OCI-LY7 (cell line): Measurements from ENCODE around the gene TMEM244. TPM values are rescaled to one million over a fixed set of nuclear protein-coding genes. Genes with fewer than 3 reads are reported as not detected.

ENCODE experiments used
- BruUV-seq: library from RNA; stranded (reverse); fragments of 400-500 nt; replicated peaks from 2 replicates; lab custom pipeline; 2021; lab: Mats Ljungman, UMichigan
- CTCF ChIA-PET: fragments of 300-600 bp; sonication (Branson Sonifier 250); formaldehyde crosslinking; loops from one replicate; lab custom pipeline; 2022; ENCODE audit warnings: antibody characterized with exemption; ENCODE audit not compliant: unreplicated experiment; lab: Charles Lee
- POLR2A ChIA-PET: fragments of 300-600 bp; sonication (Branson Sonifier 250); formaldehyde crosslinking; loops from one replicate; lab custom pipeline; 2022; ENCODE audit warnings: antibody characterized with exemption; lab: Charles Lee
- DNase-seq: peaks from one replicate; pipeline ENCODE4 v3.0.0-alpha.2; 2015; ENCODE audit warnings: low spot score
- H2AFZ ChIP-seq: fragments of 200-600 bp; sonication (generic), shearing (Covaris generic); 2 replicates; pipeline ENCODE4 v1.6.1; 2014; ENCODE audit warnings: mild to moderate bottlenecking, antibody characterized with exemption, low read length, moderate library complexity
- H3K27ac ChIP-seq: fragments of 200-600 bp; sonication (generic); 2 replicates; pipeline ENCODE4 v1.5.1; 2014; ENCODE audit warnings: mixed run types, low read depth, mild to moderate bottlenecking, moderate library complexity, low read length, inconsistent platforms; ENCODE audit not compliant: poor library complexity, severe bottlenecking
- H3K36me3 ChIP-seq: fragments of 200-600 bp; sonication (generic); 2 replicates; pipeline ENCODE4 v1.6.1; 2014; ENCODE audit warnings: mild to moderate bottlenecking, antibody characterized with exemption, low read length, moderate library complexity, mixed read lengths; ENCODE audit not compliant: insufficient read depth
- H3K4me1 ChIP-seq: fragments of 200-600 bp; sonication (generic); 2 replicates; pipeline ENCODE4 v1.5.1; 2014; ENCODE audit warnings: mild to moderate bottlenecking, low read length; ENCODE audit not compliant: insufficient read depth, poor library complexity, severe bottlenecking
- H3K4me2 ChIP-seq: fragments of 200-600 bp; sonication (generic); 2 replicates; pipeline ENCODE4 v1.6.1; 2014; ENCODE audit warnings: mild to moderate bottlenecking, low read length
- H3K4me3 ChIP-seq: fragments of 200-600 bp; sonication (generic); 2 replicates; pipeline ENCODE4 v1.5.1; 2014; ENCODE audit warnings: mild to moderate bottlenecking, low read depth, low read length; ENCODE audit not compliant: poor library complexity, severe bottlenecking
- H3K79me2 ChIP-seq: fragments of 200-600 bp; sonication (generic); 2 replicates; pipeline ENCODE4 v1.6.1; 2016; ENCODE audit warnings: low read depth, mild to moderate bottlenecking, low read length, moderate library complexity, mixed read lengths; ENCODE audit not compliant: insufficient read depth
- H3K9me2 ChIP-seq: fragments of 200-600 bp; sonication (generic); 2 replicates; pipeline ENCODE4 v1.6.1; 2016; ENCODE audit warnings: mild to moderate bottlenecking, low read length, mixed read lengths; ENCODE audit not compliant: insufficient read depth
- H3K9me3 ChIP-seq: fragments of 200-600 bp; sonication (generic); 2 replicates; pipeline ENCODE4 v1.6.1; 2014; ENCODE audit warnings: mild to moderate bottlenecking, mixed run types, low read length, mixed read lengths
- H4K20me1 ChIP-seq: fragments of 200-600 bp; sonication (generic); 2 replicates; pipeline ENCODE4 v1.6.1; 2014; ENCODE audit warnings: mild to moderate bottlenecking, antibody characterized with exemption, low read length, moderate library complexity, mixed read lengths; ENCODE audit not compliant: insufficient read depth
- CTCF ChIP-seq: fragments of 200-600 bp; sonication (generic); conservative IDR thresholded peaks from 2 replicates; pipeline ENCODE4 v1.5.1; 2014; ENCODE audit warnings: mild to moderate bottlenecking, antibody characterized with exemption, low read length, moderate library complexity, mixed read lengths
- EZH2phosphoT487 ChIP-seq: fragments of 200-600 bp; sonication (generic); IDR thresholded peaks from 2 replicates; pipeline ENCODE4 v1.6.1; 2018; ENCODE audit warnings: low read depth, borderline replicate concordance, mild to moderate bottlenecking, mixed run types, antibody characterized with exemption, low read length, moderate library complexity, mixed read lengths
- intact Hi-C: fragments of 100-400 bp; cut with micrococcal nuclease; formaldehyde crosslinking; loops from one replicate; pipeline ENCODE4 v1.10.0; 2022; ENCODE audit not compliant: unreplicated experiment
- total RNA-seq, 2 experiments: library from RNA; depleted of rRNA in 1 of 2; stranded (reverse); fragments of >200 nt in 1 of 2; shearing (Covaris generic) in 1 of 2; gene quantifications; 2 replicates each; pipeline ENCODE4 v1.2.3, GENCODE V29; 2014 to 2022

TMEM244 gene
- total RNA-seq, 2 experiments from 2014 or later = not detected

GRCh38 chr6:129903082-129903481 is 42.0 kb upstream of the TMEM244 start:
- Histone ChIP-seq H3K9me3 (no peaks in the 10 kb centered on the region), H2AFZ (no peak overlapping the region), H3K4me1 (no peaks in the 10 kb centered on the region), H4K20me1 (no peaks in the 10 kb centered on the region), H3K27ac (no peak overlapping the region), H3K36me3 (no peaks in the 10 kb centered on the region), H3K4me2 (no peak overlapping the region), H3K79me2 (no peaks in the 10 kb centered on the region), H3K4me3 (no peak overlapping the region), H3K9me2 (no peaks in the 10 kb centered on the region)
- ChIA-PET POLR2A (no interaction called here), CTCF (no interaction called here)
- BruUV-seq = no TSS peak
- intact Hi-C loops = no loop called here
- TF ChIP-seq EZH2phosphoT487 (no peak), CTCF (no peak)
- no peak for DNase-seq

GRCh38 chr6:129902681-129903080 is 41.6 kb upstream of the TMEM244 start:
- Histone ChIP-seq H3K9me3 (no peaks in the 10 kb centered on the region), H3K4me3 (no peak overlapping the region), H3K4me1 (no peaks in the 10 kb centered on the region), H3K36me3 (no peaks in the 10 kb centered on the region), H3K4me2 (no peak overlapping the region), H4K20me1 (no peaks in the 10 kb centered on the region), H3K79me2 (no peaks in the 10 kb centered on the region), H3K27ac (no peak overlapping the region), H2AFZ (no peak overlapping the region), H3K9me2 (no peaks in the 10 kb centered on the region)
- intact Hi-C loops = no loop called here
- no peak for DNase-seq
- POLR2A ChIA-PET = no interaction called here
- CTCF ChIA-PET = interaction anchor here (0.6 kb wide), 1 partner anchor 582 kb away, joined by 4 read pairs; no protein-coding TSS in a partner anchor
- BruUV-seq = no TSS peak
- TF ChIP-seq CTCF (no peak), EZH2phosphoT487 (no peak)

GRCh38 chr6:129901910-129902309 is 40.8 kb upstream of the TMEM244 start:
- no peak overlapping the region for H3K4me2 ChIP-seq
- H3K79me2 ChIP-seq = no peaks in the 10 kb centered on the region
- CTCF ChIA-PET = no interaction called here
- H3K36me3 ChIP-seq = no peaks in the 10 kb centered on the region
- DNase-seq = no peak
- no peaks in the 10 kb centered on the region for H4K20me1 ChIP-seq
- intact Hi-C loops = no loop called here
- no peaks in the 10 kb centered on the region for H3K4me1 ChIP-seq
- no peak overlapping the region for H2AFZ ChIP-seq
- H3K4me3 ChIP-seq = no peak overlapping the region
- POLR2A ChIA-PET = no interaction called here
- BruUV-seq = no TSS peak
- TF ChIP-seq CTCF = no peak
- H3K9me3 ChIP-seq = no peaks in the 10 kb centered on the region
- H3K9me2 ChIP-seq = no peaks in the 10 kb centered on the region
- H3K27ac ChIP-seq = no peak overlapping the region
